ENCODE measurements around the gene COMT. TPM values are rescaled to one million over a fixed set of nuclear protein-coding genes. Genes with fewer than 3 reads are reported as not detected.
"Not testable (repeated sequence)": the region's sequence is repeated elsewhere in the genome, so short reads cannot be mapped to it uniquely, and the experiment has no call there.

The COMT gene
- total RNA-seq, 2 experiments from 2014 or later: 92.8 to 97.1 TPM

DNA sequence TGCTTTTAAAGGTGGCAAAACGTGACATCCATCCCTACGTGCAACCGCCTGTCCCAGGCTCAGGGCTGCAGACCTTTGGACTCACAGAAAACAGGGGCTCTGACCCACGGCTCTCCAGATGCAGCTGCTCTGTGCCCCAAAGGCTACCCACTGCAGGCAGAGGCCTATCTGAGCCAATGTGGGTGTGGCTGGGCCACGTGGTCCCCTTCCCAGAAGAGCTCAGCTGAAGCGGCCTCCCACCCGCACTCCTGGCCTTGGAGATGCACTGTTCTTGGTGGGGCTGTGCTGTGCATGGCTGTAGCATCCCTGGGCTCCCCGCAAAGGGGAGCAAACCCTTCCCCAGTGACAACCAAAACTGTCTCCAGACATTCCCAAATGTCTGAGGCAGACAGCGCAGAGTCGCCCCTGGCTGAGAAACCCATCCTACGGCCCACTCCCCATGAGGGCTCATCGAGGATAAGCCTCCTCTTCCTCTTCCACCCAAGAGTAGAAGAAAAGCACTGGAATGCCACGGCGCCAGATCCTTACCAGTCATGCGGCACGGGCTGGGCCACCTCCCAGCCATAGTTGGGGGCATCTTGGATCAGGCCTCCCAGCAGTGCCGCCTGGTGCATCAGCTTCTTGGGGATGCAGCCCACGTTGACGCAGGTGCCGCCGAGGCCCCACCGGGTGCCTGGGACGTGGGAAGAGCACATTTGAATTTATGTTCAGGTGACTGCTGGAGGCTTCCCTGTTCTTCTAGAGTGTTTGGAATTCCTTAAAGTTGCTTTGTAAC lies 23.1 kb upstream of the COMT start:
- no peaks in the 10 kb centered on the region for H3K4me1 Mint-ChIP-seq (ENCODE audit: low read depth)
- no peaks in the 10 kb centered on the region for H3K27me3 Mint-ChIP-seq (ENCODE audit: low read depth)
- DNase-seq (no peak), ATAC-seq (no peak)
- H3K36me3 Mint-ChIP-seq (ENCODE audit: low read depth): peaks cover 16% of the 10 kb centered on the region
- H3K4me3 Mint-ChIP-seq: no peak overlapping the region
- POLR2A ChIA-PET: no interaction called here
- no peaks in the 10 kb centered on the region for H3K9me3 Mint-ChIP-seq (ENCODE audit: insufficient read depth)
- CTCF ChIA-PET: interaction anchor here (1.3 kb wide), 1 partner anchor 9 kb away, joined by 4 read pairs; no protein-coding TSS in a partner anchor
- no peak overlapping the region for H3K27ac Mint-ChIP-seq

GRCh38 chr22:19919701-19920363 lies 21.7 kb upstream of the COMT start:
- Mint-ChIP-seq H3K27ac (no peak overlapping the region), H3K4me1 (ENCODE audit: low read depth) (no peaks in the 10 kb centered on the region), H3K36me3 (ENCODE audit: low read depth) (peaks cover 3% of the 10 kb centered on the region), H3K4me3 (no peak overlapping the region), H3K9me3 (ENCODE audit: insufficient read depth) (no peaks in the 10 kb centered on the region), H3K27me3 (ENCODE audit: low read depth) (no peaks in the 10 kb centered on the region)
- POLR2A ChIA-PET: no interaction called here
- CTCF ChIA-PET: interaction anchor here (1.6 kb wide), 1 partner anchor 189 kb away, joined by 5 read pairs; no protein-coding TSS in a partner anchor
- ATAC-seq (no peak), DNase-seq (no peak)

DNA sequence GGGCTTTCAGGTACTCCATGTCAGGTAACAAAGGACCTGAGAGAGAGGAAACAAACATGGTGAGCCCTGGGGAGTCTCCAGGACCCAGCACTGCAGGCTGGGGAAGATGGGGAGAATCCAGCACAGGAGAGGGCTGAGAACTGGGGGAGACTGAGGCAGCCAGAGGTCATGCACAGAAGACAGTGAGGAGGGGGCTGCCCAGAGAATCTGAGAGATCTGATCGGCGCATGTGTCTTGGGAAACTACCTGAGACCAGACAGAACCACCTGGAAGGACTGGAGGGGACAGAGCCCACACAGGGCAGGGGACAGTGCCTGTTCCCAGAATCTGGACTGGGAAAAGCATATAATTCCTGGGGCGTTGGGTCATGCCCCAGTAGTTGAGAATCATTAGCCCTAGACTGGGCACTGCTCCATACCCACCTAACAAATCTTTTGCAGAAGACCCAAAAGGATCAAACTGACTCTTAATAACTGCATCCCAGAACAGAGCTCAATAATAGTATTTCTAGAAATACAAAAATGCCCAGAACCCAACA lies 20.0 kb upstream of the COMT start:
- no peak overlapping the region for H3K4me3 Mint-ChIP-seq
- DNase-seq (no peak), ATAC-seq (no peak)
- no peak overlapping the region for H3K27ac Mint-ChIP-seq
- CTCF ChIA-PET: no interaction called here
- no peaks in the 10 kb centered on the region for H3K4me1 Mint-ChIP-seq (ENCODE audit: low read depth)
- peaks cover 2% of the 10 kb centered on the region for H3K36me3 Mint-ChIP-seq (ENCODE audit: low read depth)
- H3K27me3 Mint-ChIP-seq (ENCODE audit: low read depth): no peaks in the 10 kb centered on the region
- H3K9me3 Mint-ChIP-seq (ENCODE audit: insufficient read depth): no peaks in the 10 kb centered on the region
- POLR2A ChIA-PET: no interaction called here

GRCh38 chr22:19923914-19924513 lies 17.6 kb upstream of the COMT start:
- no peak overlapping the region for H3K27ac Mint-ChIP-seq

GRCh38 chr22:19926028-19926427 lies 15.5 kb upstream of the COMT start:
- CTCF ChIA-PET; H3K36me3 Mint-ChIP-seq (ENCODE audit: low read depth); ATAC-seq; H3K27ac Mint-ChIP-seq; H3K4me1 Mint-ChIP-seq (ENCODE audit: low read depth); H3K9me3 Mint-ChIP-seq (ENCODE audit: insufficient read depth); DNase-seq; POLR2A ChIA-PET; H3K27me3 Mint-ChIP-seq (ENCODE audit: low read depth); H3K4me3 Mint-ChIP-seq: not testable (repeated sequence)

More at GRCh38 chr22:19923914-19924513, 17.6 kb upstream of the COMT start:
- Mint-ChIP-seq H3K4me3 (no peak overlapping the region), H3K9me3 (ENCODE audit: insufficient read depth) (no peaks in the 10 kb centered on the region), H3K36me3 (ENCODE audit: low read depth) (no peaks in the 10 kb centered on the region), H3K27me3 (ENCODE audit: low read depth) (no peaks in the 10 kb centered on the region), H3K4me1 (ENCODE audit: low read depth) (no peaks in the 10 kb centered on the region)
- POLR2A ChIA-PET: interaction anchor here (0.6 kb wide), 1 partner anchor 987 kb away, joined by 3 read pairs; no protein-coding TSS in a partner anchor
- DNase-seq (no peak), ATAC-seq (no peak)
- CTCF ChIA-PET: interaction anchor here (0.7 to 2.0 kb wide), 2 partner anchors 14 to 87 kb away, joined by 4 to 11 read pairs; no protein-coding TSS in a partner anchor

DNA sequence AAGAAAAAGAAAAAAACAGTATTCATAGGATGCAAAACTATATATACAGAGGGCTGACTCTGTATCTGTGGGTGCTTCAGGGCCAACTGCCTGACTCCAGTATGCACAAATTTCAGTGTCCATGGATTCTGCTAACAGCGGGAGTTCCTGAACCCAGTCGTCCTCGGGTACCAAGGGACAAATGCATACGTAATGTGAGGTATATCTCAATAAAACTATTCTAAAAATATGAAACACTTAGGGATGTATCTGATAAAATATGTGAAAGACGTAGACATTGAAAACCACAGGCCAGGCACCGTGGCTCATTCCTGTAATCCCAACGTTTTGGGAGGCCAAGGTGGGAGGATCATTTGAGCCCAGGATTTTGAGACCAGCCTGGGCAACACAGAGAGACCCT lies 13.9 kb upstream of the COMT start:
- H3K9me3 Mint-ChIP-seq (ENCODE audit: insufficient read depth): no peaks in the 10 kb centered on the region
- no peaks in the 10 kb centered on the region for H3K27me3 Mint-ChIP-seq (ENCODE audit: low read depth)
- ATAC-seq: no peak
- no peak overlapping the region for H3K4me3 Mint-ChIP-seq
- no peaks in the 10 kb centered on the region for H3K4me1 Mint-ChIP-seq (ENCODE audit: low read depth)
- no peaks in the 10 kb centered on the region for H3K36me3 Mint-ChIP-seq (ENCODE audit: low read depth)
- no peak for DNase-seq
- ChIA-PET POLR2A (no interaction called here), CTCF (no interaction called here)
- H3K27ac Mint-ChIP-seq: no peak overlapping the region

- CTCF ChIA-PET: no interaction called here
- DNase-seq (no peak), ATAC-seq (no peak)
- no peaks in the 10 kb centered on the region for H3K9me3 Mint-ChIP-seq (ENCODE audit: insufficient read depth)
- H3K4me1 Mint-ChIP-seq (ENCODE audit: low read depth): no peaks in the 10 kb centered on the region
- no peak overlapping the region for H3K27ac Mint-ChIP-seq
- H3K27me3 Mint-ChIP-seq (ENCODE audit: low read depth): no peaks in the 10 kb centered on the region
- POLR2A ChIA-PET: no interaction called here
- no peaks in the 10 kb centered on the region for H3K36me3 Mint-ChIP-seq (ENCODE audit: low read depth)
- H3K4me3 Mint-ChIP-seq: no peak overlapping the region
Measured at GRCh38 chr22:19928207-19928606, 13.4 kb upstream of the COMT start.

DNA sequence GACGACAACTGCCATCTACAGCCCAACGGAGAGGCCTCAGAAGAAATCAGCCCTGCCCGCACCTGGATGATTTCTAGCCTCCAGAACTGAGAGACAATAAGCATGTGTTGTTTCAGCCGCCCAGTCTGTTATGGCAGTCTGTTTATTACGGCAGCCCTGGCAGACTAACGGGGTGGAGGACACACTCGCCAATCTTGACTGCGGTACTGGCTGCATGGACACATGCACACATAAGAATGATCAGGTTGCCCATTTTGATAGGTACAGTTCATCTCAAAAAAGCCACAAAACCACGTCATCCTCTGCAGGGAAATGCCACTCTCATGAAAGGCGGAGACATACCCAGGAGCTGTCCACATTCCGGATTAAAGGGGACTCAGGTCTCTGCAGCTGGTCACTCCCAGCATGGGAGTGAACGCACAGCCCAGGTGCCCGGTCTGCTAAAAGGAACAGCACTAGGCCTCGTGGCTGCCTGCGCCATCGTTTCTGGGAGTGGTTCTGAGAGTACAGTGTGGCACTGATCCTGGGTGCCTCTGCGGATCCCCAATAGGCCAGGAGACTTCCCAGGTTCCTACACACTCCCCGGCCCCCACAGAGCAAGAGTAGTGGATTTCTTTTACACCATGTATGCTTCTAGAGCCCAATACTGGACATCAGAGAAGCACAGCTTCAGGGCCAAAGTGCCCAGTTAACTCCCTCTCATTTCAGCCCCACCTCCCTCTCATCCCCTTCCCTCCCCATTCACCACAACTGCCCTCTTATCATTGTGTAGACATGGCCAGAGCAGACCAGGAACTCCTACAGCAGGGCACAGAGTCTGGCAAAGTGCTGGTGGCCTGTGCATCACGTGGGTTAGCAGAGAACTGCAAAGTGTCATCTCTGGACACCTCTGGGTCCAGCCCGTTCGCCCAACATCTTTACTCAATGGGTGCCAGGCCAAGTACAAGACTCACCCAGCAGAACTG lies 11.7 kb upstream of the COMT start:
- CTCF ChIA-PET: no interaction called here
- Mint-ChIP-seq H3K4me1 (ENCODE audit: low read depth) (no peaks in the 10 kb centered on the region), H3K4me3 (no peak overlapping the region), H3K36me3 (ENCODE audit: low read depth) (no peaks in the 10 kb centered on the region), H3K27ac (no peak overlapping the region), H3K9me3 (ENCODE audit: insufficient read depth) (no peaks in the 10 kb centered on the region), H3K27me3 (ENCODE audit: low read depth) (no peaks in the 10 kb centered on the region)
- POLR2A ChIA-PET: interaction anchor here (0.8 kb wide), 1 partner anchor 314 kb away, joined by 3 read pairs; no protein-coding TSS in a partner anchor
- DNase-seq (no peak), ATAC-seq (no peak)

- peaks cover 7% of the 10 kb centered on the region for H3K36me3 Mint-ChIP-seq (ENCODE audit: low read depth)
- no peak overlapping the region for H3K4me3 Mint-ChIP-seq
- H3K9me3 Mint-ChIP-seq (ENCODE audit: insufficient read depth): peaks cover 3% of the 10 kb centered on the region
- DNase-seq: no peak
- no peaks in the 10 kb centered on the region for H3K27me3 Mint-ChIP-seq (ENCODE audit: low read depth)
- CTCF ChIA-PET: no interaction called here
- no peak overlapping the region for H3K27ac Mint-ChIP-seq
- H3K4me1 Mint-ChIP-seq (ENCODE audit: low read depth): no peaks in the 10 kb centered on the region
- POLR2A ChIA-PET: interaction anchor here (0.8 kb wide), 1 partner anchor 313 kb away, joined by 3 read pairs; no protein-coding TSS in a partner anchor
- ATAC-seq: no peak
Measured at GRCh38 chr22:19930551-19931486, 10.8 kb upstream of the COMT start.

DNA sequence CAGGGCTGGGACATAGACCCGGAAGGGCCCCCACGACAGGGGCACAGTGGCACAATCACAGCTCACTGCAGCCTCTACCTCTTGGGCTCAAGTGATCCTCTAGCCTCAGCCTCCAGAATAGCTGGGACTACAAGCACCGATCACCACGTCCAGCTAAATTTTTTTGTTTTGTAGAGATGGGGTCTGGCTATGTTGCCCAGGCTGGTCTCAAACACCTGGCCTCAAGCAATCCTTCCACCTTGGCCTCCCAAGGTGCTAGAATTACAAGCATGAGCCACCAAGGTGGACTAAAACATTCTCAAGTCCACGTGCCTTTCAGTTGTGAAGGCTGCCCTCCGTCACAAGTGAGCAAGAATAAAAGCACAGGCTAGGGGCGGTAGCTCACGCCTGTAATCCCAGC lies 10.1 kb upstream of the COMT start:
- H3K9me3 Mint-ChIP-seq (ENCODE audit: insufficient read depth): peaks cover 3% of the 10 kb centered on the region
- H3K27ac Mint-ChIP-seq: no peak overlapping the region
- DNase-seq (no peak), ATAC-seq (no peak)
- POLR2A ChIA-PET: interaction anchor here (0.6 kb wide), 1 partner anchor 14 kb away, joined by 3 read pairs; no protein-coding TSS in a partner anchor
- H3K27me3 Mint-ChIP-seq (ENCODE audit: low read depth): no peaks in the 10 kb centered on the region
- H3K4me1 Mint-ChIP-seq (ENCODE audit: low read depth): no peaks in the 10 kb centered on the region
- peaks cover 13% of the 10 kb centered on the region for H3K36me3 Mint-ChIP-seq (ENCODE audit: low read depth)
- no peak overlapping the region for H3K4me3 Mint-ChIP-seq
- CTCF ChIA-PET: no interaction called here

All from activated CD8-positive, alpha-beta T cell treated with anti-CD3 and anti-CD28 coated beads, Interleukin-2, amount 10 ng/mL, durations not matched to agents 7 days and 5 days (primary cell).